CD4-positive, alpha-beta T cell treated with Interleukin-10 for 1 hour (primary cell): ENCODE results near the gene CDC73.

Experiments used
- DNase-seq: peaks from one replicate; pipeline ENCODE4 v3.0.0-alpha.2; 2020

CDC73 gene

DNA sequence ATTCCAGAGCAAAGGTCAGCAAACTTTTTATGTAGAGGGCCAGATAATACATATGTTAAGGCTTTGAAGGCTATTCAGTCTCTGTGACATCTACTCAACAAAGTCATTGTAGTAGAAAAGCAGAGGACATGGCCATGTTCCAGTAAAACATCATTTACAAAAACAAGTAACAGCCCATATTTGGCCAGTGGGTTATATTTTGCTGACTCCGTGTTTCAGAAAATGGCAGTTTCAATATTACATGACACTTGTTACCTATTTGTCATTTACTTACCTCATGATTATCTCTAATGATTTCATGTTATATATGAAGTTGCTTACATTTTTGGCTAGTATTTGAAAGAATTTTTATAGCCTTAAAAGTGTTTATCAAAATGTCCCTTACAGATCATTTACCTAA lies 182.0 kb downstream of the CDC73 start:
- no peak for DNase-seq
